ENCODE data around the gene ERRFI1.

DNA sequence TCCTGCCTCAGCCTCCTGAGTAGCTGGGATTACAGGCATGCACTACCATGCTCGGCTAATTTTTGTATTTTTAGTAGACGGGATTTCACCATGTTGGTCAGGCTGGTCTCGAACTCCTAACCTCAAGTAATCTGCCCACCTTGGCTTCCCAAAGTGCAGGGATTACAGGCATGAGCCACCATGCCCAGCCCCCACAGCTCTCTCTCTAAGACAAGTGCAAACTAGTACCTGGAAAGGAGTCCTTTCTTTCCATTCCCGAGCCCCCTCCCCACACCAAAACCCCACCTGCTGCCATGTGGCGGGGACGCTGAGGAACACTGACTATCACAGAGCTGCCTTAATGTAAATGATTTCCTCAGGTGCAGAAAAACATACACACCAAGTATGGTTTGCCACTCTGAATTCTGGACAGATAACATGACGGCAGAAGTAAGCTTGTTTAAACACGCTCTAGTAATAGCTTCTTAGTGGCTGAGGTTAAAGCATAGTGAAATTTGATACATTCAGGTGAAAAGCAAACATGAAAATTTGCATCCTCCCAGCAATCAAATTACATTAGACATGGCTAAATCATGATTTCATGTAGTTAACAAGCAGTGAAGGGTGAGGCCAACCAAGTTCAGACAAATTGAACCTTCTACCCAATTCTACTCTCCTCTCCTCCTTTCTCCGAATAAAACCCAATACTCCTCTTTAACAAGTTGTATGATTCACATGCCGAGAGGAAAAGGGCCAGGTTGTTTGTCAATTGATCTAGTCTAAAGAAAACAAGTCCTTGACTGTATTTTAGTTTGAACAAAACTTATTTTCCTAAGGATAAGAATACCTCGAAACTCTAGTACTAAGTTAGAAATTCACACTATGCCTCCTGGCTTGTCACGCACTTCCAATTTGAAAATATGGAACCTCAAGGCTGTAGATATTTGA is 19.8 kb downstream of the ERRFI1 start:
- TF ChIP-seq CTCF (IDR thresholded peaks at IDR 0.05; ENCODE audit: borderline replicate concordance, extremely low read depth, low read length, poor library complexity, severe bottlenecking) (no peak), EZH2 (IDR thresholded peaks at IDR 0.05; ENCODE audit: borderline replicate concordance, low read depth, low read length, severe bottlenecking) (no peak)

All from DND-41 (cell line).